Measurements from ENCODE around the gene NEDD9.

The NEDD9 gene

DNA sequence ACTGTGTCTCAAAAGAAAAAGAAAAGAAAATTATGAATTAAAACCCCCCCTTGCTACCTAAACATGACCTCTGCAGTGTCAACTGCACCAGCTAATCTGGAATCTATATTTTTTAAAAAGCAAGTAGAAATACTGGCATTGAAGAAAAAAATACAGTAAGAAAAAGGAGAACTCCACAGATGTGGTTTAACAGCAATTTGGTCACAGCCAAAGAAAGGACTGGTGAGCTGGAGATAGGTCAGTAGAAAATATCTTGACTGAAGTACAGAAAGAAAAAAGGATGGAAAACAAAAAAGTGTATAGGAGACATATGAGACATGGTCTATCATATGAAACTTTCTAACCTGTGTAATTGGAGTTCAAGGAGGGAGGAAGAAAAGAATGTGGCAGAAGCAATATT lies 76.9 kb downstream of the NEDD9 start:
- H3K4me1 ChIP-seq (ENCODE audit: insufficient read depth, low read length), result no peaks in the 10 kb centered on the region
- H3K36me3 ChIP-seq (ENCODE audit: insufficient read depth, low read length), result no peaks in the 10 kb centered on the region

GRCh38 chr6:11153447-11153846 lies 79.0 kb downstream of the NEDD9 start:
- Histone ChIP-seq H3K36me3 (ENCODE audit: insufficient read depth, low read length) (no peaks in the 10 kb centered on the region), H3K27me3 (ENCODE audit: insufficient read depth, low read length) (no peaks in the 10 kb centered on the region), H3K9me3 (ENCODE audit: low read length) (peaks cover 4% of the 10 kb centered on the region), H3K4me3 (ENCODE audit: low read length) (no peak overlapping the region), H2AFZ (ENCODE audit: low read depth, low read length) (no peak overlapping the region), H3K4me1 (ENCODE audit: insufficient read depth, low read length) (no peaks in the 10 kb centered on the region)

More for the DNA sequence above, 76.9 kb downstream of the NEDD9 start:
- Histone ChIP-seq H3K27me3 (ENCODE audit: insufficient read depth, low read length) (no peaks in the 10 kb centered on the region), H2AFZ (ENCODE audit: low read depth, low read length) (no peak overlapping the region), H3K9me3 (ENCODE audit: low read length) (peaks cover 4% of the 10 kb centered on the region), H3K4me3 (ENCODE audit: low read length) (no peak overlapping the region)

DNA sequence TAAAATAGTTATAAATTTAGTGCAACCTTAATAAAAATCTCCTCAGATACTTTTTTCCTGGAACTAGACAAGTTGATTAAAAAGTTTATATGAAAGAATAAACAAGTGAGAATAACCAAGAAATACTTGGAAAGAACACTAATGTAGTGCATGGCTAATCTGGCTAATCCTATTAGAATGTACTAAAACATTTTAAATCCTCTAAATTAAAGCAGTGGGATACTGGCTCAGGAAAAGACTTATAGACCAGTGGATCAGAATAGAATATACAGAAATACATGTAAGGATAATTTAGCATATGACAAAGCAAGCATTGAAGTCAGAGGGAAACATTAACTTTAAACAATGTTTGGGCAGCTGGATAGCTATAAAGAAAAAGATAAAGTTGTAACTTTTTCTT lies 79.9 kb downstream of the NEDD9 start:
- Histone ChIP-seq H3K36me3 (ENCODE audit: insufficient read depth, low read length) (no peaks in the 10 kb centered on the region), H2AFZ (ENCODE audit: low read depth, low read length) (no peak overlapping the region), H3K4me3 (ENCODE audit: low read length) (no peak overlapping the region), H3K9me3 (ENCODE audit: low read length) (peaks cover 6% of the 10 kb centered on the region), H3K27me3 (ENCODE audit: insufficient read depth, low read length) (no peaks in the 10 kb centered on the region), H3K4me1 (ENCODE audit: insufficient read depth, low read length) (no peaks in the 10 kb centered on the region)

GRCh38 chr6:11151488-11151887 lies 81.0 kb downstream of the NEDD9 start:
- H3K36me3 ChIP-seq (ENCODE audit: insufficient read depth, low read length), result no peaks in the 10 kb centered on the region
- no peak overlapping the region for H3K4me3 ChIP-seq (ENCODE audit: low read length)
- peaks cover 6% of the 10 kb centered on the region for H3K9me3 ChIP-seq (ENCODE audit: low read length)
- no peaks in the 10 kb centered on the region for H3K27me3 ChIP-seq (ENCODE audit: insufficient read depth, low read length)
- H3K4me1 ChIP-seq (ENCODE audit: insufficient read depth, low read length), result no peaks in the 10 kb centered on the region
- H2AFZ ChIP-seq (ENCODE audit: low read depth, low read length), result no peak overlapping the region

DNA sequence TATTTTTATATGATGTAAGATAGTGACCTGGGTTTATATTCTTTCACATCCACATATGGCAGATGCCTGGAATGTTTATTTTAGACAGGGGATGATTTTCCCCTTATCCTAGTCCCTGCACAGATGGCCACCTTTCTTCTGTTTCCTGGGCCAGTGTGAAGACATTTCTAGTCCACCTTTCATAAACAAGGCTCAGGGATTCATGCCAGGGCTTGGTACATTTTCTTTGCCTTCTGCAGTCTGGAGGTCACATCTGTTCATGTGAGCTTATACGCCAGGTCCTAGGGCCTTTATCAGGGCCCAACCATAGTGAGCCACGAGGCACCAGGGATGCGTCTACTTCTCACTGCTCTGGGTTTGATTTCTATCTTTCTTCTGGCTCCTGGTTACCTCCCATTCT lies 82.9 kb downstream of the NEDD9 start:
- Histone ChIP-seq H3K27me3 (ENCODE audit: insufficient read depth, low read length) (no peaks in the 10 kb centered on the region), H3K4me1 (ENCODE audit: insufficient read depth, low read length) (no peaks in the 10 kb centered on the region), H3K36me3 (ENCODE audit: insufficient read depth, low read length) (no peaks in the 10 kb centered on the region), H3K4me3 (ENCODE audit: low read length) (no peak overlapping the region), H2AFZ (ENCODE audit: low read depth, low read length) (no peak overlapping the region), H3K9me3 (ENCODE audit: low read length) (peaks cover 4% of the 10 kb centered on the region)

DNA sequence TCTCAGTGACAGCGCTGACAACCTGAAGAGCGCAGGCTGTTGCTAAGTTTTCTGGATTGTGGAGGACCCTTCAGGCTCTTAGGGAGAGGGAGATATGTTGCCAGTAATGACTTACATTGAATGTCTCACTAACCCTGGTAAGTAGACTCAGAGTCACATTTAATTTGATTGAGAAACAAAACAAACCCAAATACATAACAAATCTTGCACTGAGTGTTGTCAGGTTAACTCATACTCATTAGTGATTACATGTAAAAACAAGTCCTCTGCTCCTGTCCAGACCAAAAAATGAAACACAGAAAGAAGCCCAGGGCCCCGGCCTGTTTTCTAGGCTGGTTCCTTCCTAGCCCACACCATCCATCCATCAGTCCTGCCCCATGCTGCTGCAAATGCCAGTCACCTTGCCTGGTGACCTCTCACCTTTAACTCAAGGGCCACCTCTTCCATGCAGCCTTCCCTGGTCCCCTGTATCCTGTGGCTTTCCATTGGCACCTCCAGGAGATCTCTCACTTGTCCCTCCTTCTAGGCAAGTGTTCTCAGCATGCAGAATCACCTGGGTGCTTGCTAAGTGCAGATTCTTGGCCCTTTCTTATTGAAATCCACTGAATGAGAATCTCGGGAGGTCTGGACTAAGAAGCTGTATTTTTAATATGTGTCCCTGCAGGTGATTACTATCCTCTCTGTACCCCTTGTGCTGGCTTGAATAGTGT lies 86.2 kb downstream of the NEDD9 start:
- no peak overlapping the region for H3K4me3 ChIP-seq (ENCODE audit: low read length)
- H3K4me1 ChIP-seq (ENCODE audit: insufficient read depth, low read length), result no peaks in the 10 kb centered on the region
- H3K36me3 ChIP-seq (ENCODE audit: insufficient read depth, low read length), result no peaks in the 10 kb centered on the region
- H3K27me3 ChIP-seq (ENCODE audit: insufficient read depth, low read length), result no peaks in the 10 kb centered on the region
- peaks cover 2% of the 10 kb centered on the region for H3K9me3 ChIP-seq (ENCODE audit: low read length)
- H2AFZ ChIP-seq (ENCODE audit: low read depth, low read length), result no peak overlapping the region

- H3K27me3 ChIP-seq (ENCODE audit: insufficient read depth, low read length), result no peaks in the 10 kb centered on the region
- H3K36me3 ChIP-seq (ENCODE audit: insufficient read depth, low read length), result no peaks in the 10 kb centered on the region
- no peak overlapping the region for H2AFZ ChIP-seq (ENCODE audit: low read depth, low read length)
- peaks cover 2% of the 10 kb centered on the region for H3K9me3 ChIP-seq (ENCODE audit: low read length)
- no peak overlapping the region for H3K4me3 ChIP-seq (ENCODE audit: low read length)
- no peaks in the 10 kb centered on the region for H3K4me1 ChIP-seq (ENCODE audit: insufficient read depth, low read length)
Measured at GRCh38 chr6:11144393-11144851, 88.0 kb downstream of the NEDD9 start.

DNA sequence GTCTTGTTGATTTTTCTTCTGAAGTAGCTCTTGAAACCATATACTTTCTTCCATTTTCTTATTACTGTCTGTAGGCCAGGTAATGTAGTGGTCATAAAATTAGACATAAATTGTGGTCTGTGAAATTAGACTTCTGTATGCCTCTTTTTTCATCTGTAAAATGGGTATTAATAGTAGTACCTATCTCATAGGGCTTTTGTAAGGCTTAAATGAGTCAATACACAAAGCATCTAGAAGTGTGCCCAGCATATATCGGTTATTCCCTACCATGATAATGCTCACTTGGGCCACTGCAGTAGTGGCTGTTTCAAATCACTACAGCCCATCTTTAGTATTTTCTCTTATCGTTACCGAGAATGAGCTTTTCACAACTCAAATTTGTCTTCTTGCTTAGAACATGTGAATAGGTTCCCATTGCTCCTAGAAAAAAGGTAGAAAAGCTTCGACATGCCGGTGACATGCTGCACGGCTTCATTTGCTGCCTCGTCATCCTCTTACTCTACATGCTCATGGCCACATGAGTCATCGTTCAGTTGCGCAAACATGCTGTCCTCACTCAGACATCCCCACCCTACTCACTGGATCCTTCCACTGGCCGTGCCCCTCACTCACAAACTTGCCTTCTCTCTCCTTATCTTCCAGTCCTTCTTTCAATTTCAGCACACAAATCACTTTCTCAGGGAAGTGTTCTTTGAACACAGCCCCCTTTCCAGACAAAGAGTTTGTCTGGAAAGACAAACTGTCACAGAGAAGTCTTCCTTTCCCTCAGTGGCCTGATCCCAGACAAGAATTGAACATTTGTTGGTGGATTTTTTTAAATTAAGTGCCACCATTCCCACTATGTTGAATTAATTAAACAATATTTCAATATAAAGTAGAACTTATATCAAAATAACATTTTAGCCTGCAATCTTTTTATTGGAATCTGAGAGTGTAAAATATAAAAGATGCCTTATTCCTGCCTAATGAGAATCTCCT lies 88.8 kb downstream of the NEDD9 start:
- Histone ChIP-seq H3K9me3 (ENCODE audit: low read length) (peaks cover 2% of the 10 kb centered on the region), H3K36me3 (ENCODE audit: insufficient read depth, low read length) (no peaks in the 10 kb centered on the region), H3K27me3 (ENCODE audit: insufficient read depth, low read length) (no peaks in the 10 kb centered on the region), H2AFZ (ENCODE audit: low read depth, low read length) (no peak overlapping the region), H3K4me1 (ENCODE audit: insufficient read depth, low read length) (no peaks in the 10 kb centered on the region), H3K4me3 (ENCODE audit: low read length) (no peak overlapping the region)

GRCh38 chr6:11142296-11143027 lies 90.0 kb downstream of the NEDD9 start:
- H3K9me3 ChIP-seq (ENCODE audit: low read length), result no peaks in the 10 kb centered on the region
- H2AFZ ChIP-seq (ENCODE audit: low read depth, low read length), result no peak overlapping the region
- H3K4me3 ChIP-seq (ENCODE audit: low read length), result no peak overlapping the region
- H3K4me1 ChIP-seq (ENCODE audit: insufficient read depth, low read length), result no peaks in the 10 kb centered on the region
- H3K27me3 ChIP-seq (ENCODE audit: insufficient read depth, low read length), result no peaks in the 10 kb centered on the region
- no peaks in the 10 kb centered on the region for H3K36me3 ChIP-seq (ENCODE audit: insufficient read depth, low read length)

- Histone ChIP-seq H3K4me3 (ENCODE audit: low read length) (no peak overlapping the region), H2AFZ (ENCODE audit: low read depth, low read length) (no peak overlapping the region), H3K36me3 (ENCODE audit: insufficient read depth, low read length) (peaks cover 1% of the 10 kb centered on the region), H3K27me3 (ENCODE audit: insufficient read depth, low read length) (no peaks in the 10 kb centered on the region), H3K4me1 (ENCODE audit: insufficient read depth, low read length) (no peaks in the 10 kb centered on the region), H3K9me3 (ENCODE audit: low read length) (no peaks in the 10 kb centered on the region)
Measured at GRCh38 chr6:11141295-11141694, 91.2 kb downstream of the NEDD9 start.

- H3K4me3 ChIP-seq (ENCODE audit: low read length), result no peak overlapping the region
- no peaks in the 10 kb centered on the region for H3K4me1 ChIP-seq (ENCODE audit: insufficient read depth, low read length)
- H3K36me3 ChIP-seq (ENCODE audit: insufficient read depth, low read length), result peaks cover 12% of the 10 kb centered on the region
- no peaks in the 10 kb centered on the region for H3K27me3 ChIP-seq (ENCODE audit: insufficient read depth, low read length)
- peaks cover 1% of the 10 kb centered on the region for H3K9me3 ChIP-seq (ENCODE audit: low read length)
- no peak overlapping the region for H2AFZ ChIP-seq (ENCODE audit: low read depth, low read length)
Measured at GRCh38 chr6:11140056-11140455, 92.4 kb downstream of the NEDD9 start.

DNA sequence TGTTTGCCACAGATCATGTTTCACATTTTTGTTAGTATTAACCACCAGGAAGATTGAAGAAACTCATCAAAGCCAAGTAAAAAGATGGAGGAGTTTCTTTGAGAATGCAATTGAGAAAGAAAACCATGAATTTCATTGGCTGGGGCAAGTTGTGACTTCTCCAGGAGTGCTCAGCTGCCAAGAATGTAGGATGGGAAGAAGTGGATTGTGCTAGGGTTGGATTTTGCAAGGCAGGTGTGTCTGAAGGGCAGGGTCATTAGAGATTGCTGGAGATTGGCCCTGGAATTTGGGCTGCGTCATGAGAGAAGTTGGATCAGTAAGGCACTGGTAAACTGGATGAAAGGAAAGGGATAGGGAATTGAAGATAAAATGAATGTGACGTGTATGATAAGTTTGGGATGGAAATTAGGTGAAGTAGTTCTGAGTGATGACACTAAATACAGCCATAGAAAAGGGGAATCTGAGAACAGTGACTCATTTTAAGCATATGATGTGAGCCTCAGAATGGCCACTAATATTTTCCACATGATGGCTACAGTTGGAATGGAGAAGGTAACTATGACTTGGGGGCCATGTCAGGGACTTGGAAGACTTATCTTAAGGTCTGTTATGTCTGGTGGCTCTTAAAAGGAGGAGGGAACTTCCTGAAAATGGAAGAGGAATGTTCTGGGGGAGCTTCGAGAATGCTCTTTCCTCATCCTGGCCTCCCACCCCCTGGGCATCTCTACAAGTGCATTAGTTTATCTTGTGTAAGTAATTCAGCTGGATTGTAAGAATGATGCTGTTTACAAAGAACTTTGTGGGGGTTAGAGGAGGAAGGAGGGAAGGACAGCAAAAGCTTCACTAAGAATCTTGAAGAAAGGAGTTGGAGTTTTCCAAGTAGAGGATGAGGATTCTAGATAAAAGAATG lies 93.2 kb downstream of the NEDD9 start:
- H3K27me3 ChIP-seq (ENCODE audit: insufficient read depth, low read length), result no peaks in the 10 kb centered on the region
- H3K4me1 ChIP-seq (ENCODE audit: insufficient read depth, low read length), result no peaks in the 10 kb centered on the region
- H3K4me3 ChIP-seq (ENCODE audit: low read length), result no peak overlapping the region
- H2AFZ ChIP-seq (ENCODE audit: low read depth, low read length), result no peak overlapping the region
- peaks cover 17% of the 10 kb centered on the region for H3K36me3 ChIP-seq (ENCODE audit: insufficient read depth, low read length)
- peaks cover 2% of the 10 kb centered on the region for H3K9me3 ChIP-seq (ENCODE audit: low read length)
